Effector CD8-positive, alpha-beta T cell (primary cell): ENCODE data around the gene TMEM94.

Experiments
- DNase-seq: peaks from one replicate; lab custom pipeline; 2025; lab: John Stamatoyannopoulos, UW

TMEM94 gene

DNA sequence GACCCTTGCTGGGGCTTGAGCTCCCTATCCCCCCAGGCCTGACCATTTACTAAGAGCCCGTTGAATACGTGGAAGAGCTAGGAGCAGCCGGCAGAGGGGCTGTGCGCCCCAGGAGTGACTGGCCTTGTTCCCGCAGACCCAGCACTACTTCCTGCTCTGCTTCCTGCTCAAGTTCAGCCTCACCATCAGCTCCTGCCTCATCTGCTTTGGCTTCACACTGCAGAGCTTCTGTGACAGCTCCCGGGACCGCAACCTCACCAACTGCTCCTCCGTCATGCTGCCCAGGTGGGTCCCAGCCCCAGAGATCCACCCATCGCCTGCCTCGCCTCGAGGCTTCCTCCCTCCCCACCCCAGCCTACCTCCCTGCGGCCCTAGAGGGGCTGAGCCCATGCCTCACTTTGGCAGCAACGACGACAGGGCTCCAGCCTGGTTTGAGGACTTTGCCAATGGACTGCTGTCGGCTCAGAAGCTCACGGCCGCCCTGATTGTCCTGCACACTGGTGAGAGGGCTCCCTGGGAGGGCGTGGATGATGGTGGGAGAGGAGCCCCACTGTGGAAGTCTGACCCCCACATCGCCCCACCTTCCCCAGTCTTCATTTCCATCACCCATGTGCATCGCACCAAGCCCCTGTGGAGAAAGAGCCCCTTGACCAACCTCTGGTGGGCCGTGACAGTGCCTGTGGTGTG, 41.7 kb downstream of the TMEM94 start:
- DNase-seq: no peak

DNA sequence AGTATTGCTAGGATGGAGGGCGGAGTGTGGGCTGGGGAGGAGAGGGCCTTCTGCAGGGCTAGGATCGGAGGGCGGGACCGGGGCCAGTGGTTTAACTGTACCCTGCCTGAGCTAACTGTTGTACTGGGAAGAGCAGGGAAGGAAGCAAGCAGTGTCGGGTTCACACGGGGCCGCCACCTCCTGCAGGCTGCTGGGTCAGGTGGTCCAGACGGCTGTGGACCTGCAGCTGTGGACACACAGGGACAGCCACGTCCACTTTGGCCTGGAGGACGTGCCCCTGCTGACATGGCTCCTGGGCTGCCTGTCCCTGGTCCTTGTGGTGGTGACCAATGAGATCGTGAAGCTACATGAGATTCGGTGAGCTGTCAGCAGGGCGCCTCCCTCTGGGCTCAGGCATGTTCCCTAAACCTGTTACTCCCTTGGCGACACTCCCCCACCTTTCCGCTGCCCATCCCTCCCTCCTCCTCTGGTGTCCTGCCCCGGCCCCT, 42.3 kb downstream of the TMEM94 start:
- DNase-seq: no peak

DNA sequence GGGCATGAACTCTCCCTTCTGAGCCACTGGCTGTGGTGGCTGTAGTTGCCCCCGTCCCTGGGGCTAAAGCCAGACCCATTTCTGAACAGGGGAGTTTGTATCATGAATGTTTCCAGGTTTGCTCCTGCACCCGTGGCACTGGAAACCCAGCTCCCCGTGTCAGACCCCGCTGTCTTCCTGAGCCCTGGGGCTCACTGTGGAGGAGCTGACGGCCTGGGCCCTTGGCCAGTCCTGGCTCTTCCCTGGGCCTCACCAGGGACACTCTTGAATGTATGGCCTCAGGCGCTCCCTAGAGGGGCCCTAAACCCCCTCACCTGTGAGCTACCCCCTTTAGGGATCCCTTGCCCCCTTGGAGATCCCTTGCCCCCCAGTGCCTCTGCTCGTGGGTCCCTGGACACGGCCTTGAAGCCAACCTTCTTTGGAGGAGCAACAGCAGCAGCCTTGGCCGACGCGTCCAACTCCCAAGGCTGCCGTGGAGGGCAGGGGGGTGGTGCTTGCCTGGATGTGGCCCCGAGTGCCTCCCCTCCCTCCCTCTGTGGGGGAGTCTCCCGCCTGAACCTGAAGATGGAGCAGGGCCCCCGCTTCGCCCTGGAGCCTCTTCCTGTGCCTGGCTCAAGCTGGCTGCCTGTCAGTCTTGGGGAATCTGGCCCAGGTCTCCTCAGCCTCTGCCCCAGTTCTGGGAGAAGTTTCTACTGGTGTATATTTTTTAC, 43.0 kb downstream of the TMEM94 start:
- no peak for DNase-seq

DNA sequence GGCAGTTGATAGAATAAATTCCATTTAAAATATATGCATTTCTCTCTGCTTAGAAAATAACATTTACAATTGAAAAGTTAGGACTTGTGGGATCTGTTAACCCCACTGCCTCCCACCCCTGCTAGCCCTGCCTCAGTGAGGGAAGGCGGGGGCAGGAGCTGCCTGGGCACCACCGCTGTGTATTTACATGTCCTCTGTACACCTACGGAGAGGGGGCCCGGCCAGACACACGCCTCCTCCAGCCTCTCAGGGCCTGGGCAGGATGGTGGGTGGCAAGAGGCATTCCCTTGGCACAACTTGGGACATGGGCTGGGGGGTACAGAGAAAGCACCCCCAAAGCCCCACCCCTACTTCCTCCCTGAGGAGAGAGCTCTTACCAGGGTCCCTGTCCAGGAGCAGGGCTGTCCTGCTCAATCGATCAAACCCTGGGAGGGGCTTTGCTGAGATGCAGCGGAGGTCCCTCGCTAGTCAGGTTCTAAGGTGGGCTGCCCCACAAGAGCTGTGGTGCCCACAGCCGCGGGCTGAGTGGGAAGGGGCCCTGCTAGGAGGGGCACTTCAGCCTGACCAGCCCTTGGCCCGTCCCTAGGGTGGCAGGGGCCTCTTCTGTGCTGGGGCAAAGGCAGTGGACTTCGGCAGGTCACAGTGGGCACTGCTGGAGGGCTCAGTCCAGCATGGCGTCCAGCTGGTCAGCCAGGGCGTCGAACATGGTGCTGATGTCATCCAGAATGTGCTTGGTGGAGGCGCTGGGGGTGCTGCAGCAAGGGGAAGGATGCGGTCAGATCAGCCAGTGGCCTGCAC, 44.2 kb downstream of the TMEM94 start:
- DNase-seq: no peak

DNA sequence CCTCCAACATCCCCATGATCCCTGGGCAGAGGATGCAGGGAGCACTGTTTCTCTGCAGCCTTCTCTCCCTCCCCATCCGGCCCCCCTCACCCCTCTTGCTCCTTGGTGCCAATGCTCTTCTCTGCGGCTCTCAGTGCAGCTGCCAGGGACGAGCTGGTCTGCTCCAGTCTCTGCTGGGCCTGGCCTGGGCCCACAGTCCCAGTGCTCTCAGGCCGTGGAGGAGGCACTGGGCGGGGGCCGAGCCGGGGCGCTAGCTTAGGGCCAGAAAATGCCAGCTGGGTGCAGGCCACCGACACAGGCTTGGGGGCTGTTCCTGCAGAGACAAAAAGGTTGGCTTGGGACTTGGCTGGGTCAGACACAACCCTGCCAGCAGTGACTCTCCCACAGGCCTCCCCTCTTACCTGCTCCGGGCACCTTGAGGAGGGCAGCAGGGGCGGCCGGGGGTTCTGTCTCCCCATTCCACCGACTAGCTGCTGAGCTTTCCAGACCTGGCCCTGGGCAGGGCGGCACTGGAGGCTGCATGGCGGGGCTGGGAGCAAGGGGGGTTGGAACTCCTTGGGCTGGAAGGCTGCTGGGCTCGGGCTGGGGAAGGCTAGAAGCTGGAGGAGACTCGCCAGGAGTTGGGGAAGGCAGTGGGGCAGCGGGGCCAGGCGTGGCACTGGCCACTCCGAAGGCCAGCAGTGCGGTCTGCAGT, 45.1 kb downstream of the TMEM94 start:
- no peak for DNase-seq

DNA sequence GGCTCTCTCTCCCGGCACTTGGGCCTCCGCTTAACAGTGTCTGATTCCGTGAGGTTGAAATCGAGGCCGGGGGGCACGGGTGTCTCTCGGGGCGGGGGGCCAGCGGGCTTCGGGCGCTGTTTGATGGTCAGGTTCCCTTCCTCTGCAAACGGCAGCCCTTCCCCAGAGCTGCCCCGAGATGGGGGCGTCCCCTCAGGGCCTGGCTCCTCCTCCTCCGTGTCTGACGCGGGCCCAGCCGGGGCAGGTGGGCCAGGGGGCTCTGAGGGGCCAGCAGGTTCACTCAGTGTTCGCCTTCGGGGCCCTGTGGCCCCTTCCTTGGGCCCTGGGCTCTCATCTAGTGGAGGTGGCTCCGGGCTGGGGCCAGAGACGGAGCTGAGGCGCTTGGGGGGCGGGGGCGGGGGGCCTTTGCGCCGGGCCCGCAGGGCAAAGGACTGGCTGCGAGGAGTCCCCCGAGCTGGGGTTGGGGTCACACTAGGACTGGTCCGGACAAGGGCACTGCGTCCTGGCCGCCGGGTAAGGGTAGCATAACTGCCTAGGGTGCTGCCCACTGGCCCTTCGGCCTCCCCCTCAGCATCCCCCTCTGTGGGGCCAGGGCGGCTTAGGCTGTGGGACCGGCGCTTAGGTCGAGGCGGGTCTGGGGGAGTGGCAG, 45.8 kb downstream of the TMEM94 start:
- no peak for DNase-seq

DNA sequence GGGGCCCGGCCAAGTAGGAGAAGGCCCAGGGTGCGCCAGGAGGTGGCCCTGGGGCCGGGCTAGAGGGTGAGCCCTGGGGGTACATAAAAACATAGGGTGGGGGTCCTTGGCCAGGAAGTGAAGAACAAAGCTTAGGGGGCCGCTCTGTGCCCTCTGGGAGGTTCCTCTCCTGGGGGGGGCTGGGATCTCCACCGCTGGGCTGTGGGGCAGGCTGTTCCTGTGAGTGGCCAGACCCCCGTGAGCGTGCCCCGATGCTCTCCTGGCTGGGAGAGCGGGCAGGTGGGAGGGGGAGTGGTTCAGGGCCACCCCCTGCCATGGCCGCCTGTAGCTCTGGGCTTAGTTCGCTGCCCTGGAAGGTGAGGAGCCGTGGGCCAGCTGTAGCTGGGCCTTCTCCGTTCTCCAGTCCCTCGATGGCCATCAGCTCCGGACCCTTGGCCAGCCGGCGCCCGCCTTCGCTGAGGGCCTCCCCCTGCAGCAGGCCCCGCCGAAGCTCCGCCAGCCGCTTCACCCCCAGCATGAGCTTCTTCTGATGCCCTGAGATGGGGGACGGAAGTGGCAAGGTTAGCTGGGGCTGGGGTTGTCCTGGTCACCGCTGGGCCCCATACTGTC, 46.4 kb downstream of the TMEM94 start:
- DNase-seq: no peak

DNA sequence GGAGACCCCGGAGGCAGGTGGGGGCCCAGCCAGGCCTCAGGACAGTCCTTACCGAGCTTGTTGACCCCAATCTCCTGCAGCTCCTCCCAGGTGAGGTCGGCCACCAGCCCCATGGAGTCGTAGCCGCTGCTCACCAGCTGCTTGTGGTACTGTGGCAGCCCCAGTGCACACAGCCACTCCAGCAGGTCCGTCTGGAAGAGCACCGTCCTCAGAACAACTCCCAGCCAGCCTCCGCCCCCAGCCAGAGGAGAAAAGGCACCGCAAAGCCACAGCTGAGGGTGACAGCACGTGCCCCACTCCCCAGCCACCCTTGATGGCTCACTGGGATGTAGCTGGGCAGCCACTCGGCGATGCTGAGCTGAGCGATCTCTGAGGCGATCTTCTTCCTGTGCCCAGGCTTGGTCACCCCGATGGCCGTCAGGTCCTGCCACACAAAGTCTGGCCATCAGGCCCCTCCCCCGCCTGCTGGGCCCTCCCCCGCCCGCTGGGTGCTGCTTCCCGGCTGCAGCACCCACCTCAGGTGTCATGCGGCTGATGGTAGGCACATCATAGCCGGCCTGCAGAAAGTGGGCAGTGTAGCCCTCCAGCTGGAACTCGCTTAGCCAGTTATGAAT, 47.0 kb downstream of the TMEM94 start:
- DNase-seq: no peak

DNA sequence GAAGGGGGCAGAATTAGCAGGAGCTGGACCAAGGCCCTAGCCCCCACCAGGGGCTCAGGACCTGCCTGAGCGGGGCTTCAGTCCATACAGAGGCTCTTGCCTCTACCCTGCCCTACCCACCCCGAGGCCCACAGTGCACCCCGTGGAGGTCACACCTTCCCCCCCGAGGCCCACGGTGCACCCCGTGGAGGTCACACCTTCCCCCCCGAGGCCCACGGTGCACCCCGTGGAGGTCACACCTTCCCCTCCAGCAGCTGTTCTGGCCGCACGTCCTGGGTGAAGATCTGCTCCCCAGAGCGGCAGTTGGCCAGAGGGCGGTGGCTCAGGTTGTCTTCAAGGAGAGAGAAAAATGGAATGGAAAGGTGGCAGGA, 47.5 kb downstream of the TMEM94 start:
- no peak for DNase-seq

DNA sequence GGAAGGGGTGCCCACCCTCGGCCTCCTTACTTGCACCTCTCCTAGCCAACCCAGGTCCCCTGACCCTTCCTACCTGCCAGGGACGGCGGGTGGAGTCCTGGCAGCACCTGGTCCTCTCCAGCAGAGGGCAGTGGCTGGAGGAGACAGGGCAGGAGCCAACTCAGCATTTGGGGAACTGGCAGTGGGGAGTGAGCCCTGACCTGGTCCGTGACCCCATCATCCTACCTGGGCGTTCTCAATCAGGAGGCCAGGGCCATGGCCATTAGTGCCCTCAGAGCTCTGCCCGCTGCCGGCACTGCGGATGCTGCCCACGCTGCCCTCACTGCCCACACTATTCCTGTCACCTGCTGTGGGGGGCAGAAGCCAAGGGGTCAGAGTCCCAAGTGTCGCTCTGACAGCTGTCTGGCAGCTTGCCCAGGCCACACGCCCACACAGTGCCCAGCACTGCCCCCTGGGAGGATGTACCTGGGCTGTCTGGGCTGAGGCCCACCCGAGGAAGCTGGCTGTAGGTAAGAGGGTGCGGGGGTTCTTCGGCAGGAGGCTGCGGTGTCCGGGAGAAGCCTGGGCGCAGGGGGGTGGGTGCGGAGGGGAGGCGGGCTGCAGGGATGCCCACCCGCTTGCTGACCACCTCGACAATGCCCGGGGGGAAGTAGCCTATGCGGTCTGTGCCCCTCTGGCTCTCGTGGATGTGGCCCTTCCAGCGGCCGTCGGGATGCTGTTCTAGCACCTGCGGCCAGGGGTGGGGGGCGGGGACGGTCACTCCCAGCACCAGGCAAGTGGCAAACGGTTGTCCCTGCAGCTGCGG, 48.1 kb downstream of the TMEM94 start:
- DNase-seq: no peak

DNA sequence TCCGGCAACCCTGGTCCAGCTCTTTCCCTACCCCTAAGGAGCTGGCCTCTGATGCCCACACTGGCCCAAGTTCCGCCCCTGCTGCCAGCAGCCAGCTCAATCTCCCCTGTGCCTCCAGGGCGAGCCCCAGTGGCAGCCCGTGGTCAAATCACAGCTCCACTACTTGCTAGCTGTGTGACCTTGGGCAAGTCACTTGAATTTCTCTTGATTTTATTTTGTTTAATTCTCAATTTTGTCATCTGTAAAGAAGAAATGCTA, 48.6 kb downstream of the TMEM94 start:
- no peak for DNase-seq

DNA sequence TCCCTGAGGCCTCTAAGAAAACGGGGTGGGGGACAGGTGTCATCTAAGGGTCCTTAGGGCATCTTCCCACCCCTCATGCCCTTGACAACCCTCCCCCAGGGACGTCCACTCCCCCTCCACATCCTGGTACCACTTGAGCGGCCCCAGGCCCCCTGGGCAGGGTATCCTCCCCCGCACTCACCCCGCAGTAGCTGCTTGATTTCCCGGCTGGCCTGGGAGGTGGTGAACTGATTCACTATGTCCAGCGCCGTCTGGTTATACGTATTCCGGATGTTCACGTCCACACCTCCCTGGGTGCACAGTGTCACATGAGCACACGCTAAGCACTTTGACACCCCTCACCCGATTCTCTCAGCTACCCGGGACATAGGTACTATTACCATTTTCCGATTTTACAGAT, 49.2 kb downstream of the TMEM94 start:
- no peak for DNase-seq

DNA sequence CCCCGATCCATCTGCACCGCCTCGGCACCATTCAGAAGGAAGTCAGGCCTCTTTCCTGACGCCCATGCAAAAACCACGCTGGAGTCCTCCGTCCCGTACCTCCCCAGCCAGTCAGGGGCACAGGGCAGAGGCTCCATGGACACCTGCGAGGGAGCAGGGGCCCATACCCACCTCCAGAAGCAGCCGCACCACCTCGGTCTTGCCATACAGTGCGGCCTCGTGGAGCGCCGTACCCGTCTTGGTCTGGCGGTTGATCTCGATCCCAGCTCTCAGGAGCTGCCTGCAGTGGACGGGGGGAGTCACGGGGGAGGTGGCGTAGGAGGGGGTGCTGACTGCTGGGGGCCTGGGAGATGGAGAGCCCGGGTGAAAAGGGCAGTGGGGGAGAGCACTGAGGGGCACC, 49.7 kb downstream of the TMEM94 start:
- no peak for DNase-seq

DNA sequence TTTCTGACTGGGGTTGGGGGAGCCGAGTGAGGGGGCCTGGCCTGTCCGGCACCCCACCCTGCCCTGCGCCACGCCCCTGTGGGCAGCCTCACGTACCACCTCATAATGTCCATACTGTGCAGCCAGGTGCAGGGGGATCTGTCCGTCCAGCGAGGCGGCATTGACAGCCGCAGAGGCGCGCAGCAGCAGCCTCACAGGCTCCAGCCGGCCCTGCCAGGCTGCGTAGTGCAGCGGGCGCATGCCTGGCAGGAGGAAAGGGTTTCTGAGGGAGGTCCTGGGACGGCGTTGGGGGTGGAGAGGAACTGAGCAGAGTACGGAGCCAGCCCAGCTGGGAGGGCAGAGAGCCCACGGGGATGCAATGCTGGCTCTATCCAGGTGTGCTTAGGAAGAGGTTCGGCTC, 50.5 kb downstream of the TMEM94 start:
- no peak for DNase-seq

DNA sequence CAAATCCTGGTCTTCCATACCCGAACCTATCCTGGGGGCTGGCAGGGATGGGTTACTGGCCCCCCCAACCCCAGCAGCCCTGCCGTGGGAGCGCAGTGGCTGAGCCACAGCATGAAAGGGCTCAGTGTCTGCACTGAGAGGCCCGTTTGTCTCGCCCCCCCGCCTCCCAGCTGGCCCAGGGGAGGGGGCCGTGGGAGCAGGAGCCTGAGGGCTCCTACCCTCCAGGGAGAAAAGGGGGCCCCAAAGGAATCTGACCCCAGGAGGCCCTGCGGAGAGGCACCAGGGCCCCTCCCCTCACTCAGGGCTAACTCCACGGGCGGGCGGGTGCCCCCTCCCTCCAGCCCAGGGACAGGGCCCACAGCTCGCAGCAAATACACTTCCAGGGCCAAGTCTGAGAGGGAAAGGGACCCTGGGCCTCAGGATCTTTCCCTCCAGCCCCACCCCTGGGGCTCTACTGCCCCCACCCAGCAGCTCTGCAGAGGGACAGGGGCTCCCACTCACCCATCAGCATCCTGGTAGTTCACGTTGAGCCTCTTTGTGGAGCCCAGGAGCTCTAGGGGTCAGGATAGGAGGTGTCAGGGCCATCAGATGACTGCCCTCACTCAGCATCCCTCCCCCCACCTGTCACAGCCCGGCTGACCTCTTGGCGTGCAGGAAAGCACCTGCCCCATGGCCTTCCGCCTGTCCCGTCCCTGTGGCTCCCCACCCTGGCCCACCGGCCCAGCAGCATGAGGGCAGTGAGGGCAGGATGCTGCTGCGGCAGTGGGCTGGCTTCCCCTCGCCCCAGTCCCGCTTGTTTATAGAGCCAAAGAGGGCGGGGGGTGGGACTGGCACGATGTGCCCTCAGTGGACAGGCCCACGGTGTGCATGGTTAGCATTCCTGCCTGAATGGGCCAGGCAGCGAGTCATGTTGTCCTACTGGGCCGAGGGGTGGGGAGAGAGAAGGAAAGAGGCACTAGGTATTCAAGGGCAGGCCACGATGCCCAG, 51.6 kb downstream of the TMEM94 start:
- no peak for DNase-seq

DNA sequence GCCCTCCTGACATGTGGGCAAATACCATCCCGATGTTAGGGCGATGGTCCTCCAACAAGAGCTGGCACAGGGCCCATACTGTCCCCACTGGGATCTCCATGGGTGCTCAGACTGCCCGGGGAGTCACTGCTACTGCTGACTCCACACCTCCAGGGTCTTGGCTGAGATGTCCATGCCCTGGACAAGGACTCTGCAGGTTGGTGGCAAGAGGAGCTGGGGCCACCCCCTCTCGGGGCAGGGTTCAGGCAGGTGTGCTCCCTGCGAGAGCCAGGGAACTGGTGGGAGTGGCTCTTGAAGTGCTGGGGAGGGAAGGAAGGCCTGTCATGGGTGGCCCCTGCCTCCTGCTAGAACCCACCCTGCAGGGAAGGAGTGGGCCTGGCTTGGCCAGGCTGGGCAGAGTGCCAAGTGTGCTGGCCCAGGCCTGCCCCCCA, 52.5 kb downstream of the TMEM94 start:
- no peak for DNase-seq

DNA sequence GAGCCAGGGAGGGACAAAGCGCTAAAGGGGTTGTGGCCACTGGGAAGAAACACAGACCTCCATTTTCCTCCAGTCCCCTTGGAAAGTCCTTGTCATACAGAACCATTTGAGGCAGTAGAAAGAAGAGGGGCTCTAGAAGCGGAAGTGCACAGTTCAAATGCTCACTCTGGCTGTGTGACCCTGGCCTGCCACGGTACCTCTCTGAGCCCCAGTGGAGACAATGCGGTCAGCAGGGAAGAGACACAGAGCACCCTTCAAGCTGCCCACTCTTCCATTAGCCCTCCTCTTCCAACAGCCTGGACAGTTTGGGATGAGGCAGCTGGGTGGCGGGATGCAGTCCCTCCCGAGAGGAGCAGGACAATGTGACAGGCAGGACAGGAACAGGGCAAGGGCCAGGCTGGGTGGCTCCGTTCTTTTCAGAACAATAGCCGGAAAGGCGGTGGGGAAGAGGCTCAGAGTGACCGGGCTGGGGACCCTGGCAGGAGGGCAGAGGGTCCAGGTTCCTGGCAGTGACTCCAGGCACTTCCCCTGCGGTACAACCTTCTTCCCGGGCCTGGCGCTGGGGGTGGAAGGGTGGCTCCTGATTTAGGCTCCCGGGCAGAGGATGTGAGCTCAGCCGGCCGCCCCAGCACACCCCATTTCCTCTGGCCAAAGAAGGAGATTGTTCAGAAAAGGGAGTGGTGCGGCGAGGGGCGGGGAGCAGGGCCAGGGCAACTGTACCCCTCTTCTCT, 53.3 kb downstream of the TMEM94 start:
- no peak for DNase-seq

DNA sequence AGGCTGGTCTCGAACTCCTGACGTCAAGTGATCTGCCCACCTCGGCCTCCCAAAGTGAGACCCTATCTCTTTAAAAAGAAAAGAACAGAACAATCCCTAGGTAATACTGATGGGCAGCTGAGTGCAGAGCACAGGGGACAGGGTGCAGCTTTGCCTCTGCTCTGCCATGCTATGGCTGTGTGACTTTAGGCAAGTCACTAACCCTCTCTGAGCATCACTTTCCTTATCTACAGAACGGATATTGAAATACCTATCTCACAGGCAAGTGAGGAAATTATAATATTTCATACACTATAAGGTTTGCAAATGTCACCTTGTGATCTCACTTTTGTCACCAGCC, 54.8 kb downstream of the TMEM94 start:
- DNase-seq: no peak
